ENCODE data around the gene ZNF652. TPM values are rescaled to one million over a fixed set of nuclear protein-coding genes. Genes with fewer than 3 reads are reported as not detected.

ZNF652 gene
- total RNA-seq, 2 donors from 2014 or later = 53.5 to 56.9 TPM

- peaks cover 35% of the 10 kb centered on the region for H3K4me1 Mint-ChIP-seq
- H3K27ac Mint-ChIP-seq = peak overlapping the region; percentile 96
- DNase-seq = no peak
- peak overlapping the region; percentile 82 for H3K4me3 Mint-ChIP-seq
- no peak for ATAC-seq
- H3K27me3 Mint-ChIP-seq = no peaks in the 10 kb centered on the region
- H3K36me3 Mint-ChIP-seq (ENCODE audit: low read depth) = peaks cover 3% of the 10 kb centered on the region
- H3K9me3 ChIP-seq (ENCODE audit: control insufficient read depth, low read length, poor library complexity, severe bottlenecking) = no peaks in the 10 kb centered on the region
Observed at GRCh38 chr17:49341356-49341755, 20.7 kb downstream of the ZNF652 start.

- no peak overlapping the region for H3K4me3 Mint-ChIP-seq
Observed at GRCh38 chr17:49339354-49339753, 22.7 kb downstream of the ZNF652 start.

GRCh38 chr17:49338883-49339282 lies 23.2 kb downstream of the ZNF652 start:
- no peak for DNase-seq
- H3K9me3 ChIP-seq (ENCODE audit: control insufficient read depth, low read length, poor library complexity, severe bottlenecking) = no peaks in the 10 kb centered on the region
- H3K27ac Mint-ChIP-seq = no peak overlapping the region
- peak overlapping the region; percentile 78 for H3K4me3 Mint-ChIP-seq
- no peaks in the 10 kb centered on the region for H3K27me3 Mint-ChIP-seq
- peaks cover 37% of the 10 kb centered on the region for H3K4me1 Mint-ChIP-seq
- ATAC-seq = no peak
- peaks cover 3% of the 10 kb centered on the region for H3K36me3 Mint-ChIP-seq (ENCODE audit: low read depth)

More at GRCh38 chr17:49339354-49339753, 22.7 kb downstream of the ZNF652 start:
- ATAC-seq = no peak
- Mint-ChIP-seq H3K36me3 (ENCODE audit: low read depth) (peaks cover 3% of the 10 kb centered on the region), H3K27me3 (no peaks in the 10 kb centered on the region), H3K27ac (peak overlapping the region; percentile 96), H3K4me1 (peaks cover 34% of the 10 kb centered on the region)
- no peaks in the 10 kb centered on the region for H3K9me3 ChIP-seq (ENCODE audit: control insufficient read depth, low read length, poor library complexity, severe bottlenecking)
- DNase-seq = no peak

- H3K27me3 Mint-ChIP-seq = no peaks in the 10 kb centered on the region
- peaks cover 32% of the 10 kb centered on the region for H3K4me1 Mint-ChIP-seq
- H3K36me3 Mint-ChIP-seq (ENCODE audit: low read depth) = peaks cover 3% of the 10 kb centered on the region
- no peak overlapping the region for H3K27ac Mint-ChIP-seq
- no peaks in the 10 kb centered on the region for H3K9me3 ChIP-seq (ENCODE audit: control insufficient read depth, low read length, poor library complexity, severe bottlenecking)
- DNase-seq (no peak), ATAC-seq (no peak)
- no peak overlapping the region for H3K4me3 Mint-ChIP-seq
Observed at GRCh38 chr17:49337884-49338283, 24.2 kb downstream of the ZNF652 start.

- Mint-ChIP-seq H3K27ac (no peak overlapping the region), H3K4me3 (no peak overlapping the region), H3K36me3 (ENCODE audit: low read depth) (peaks cover 3% of the 10 kb centered on the region), H3K4me1 (peaks cover 23% of the 10 kb centered on the region), H3K27me3 (no peaks in the 10 kb centered on the region)
- no peaks in the 10 kb centered on the region for H3K9me3 ChIP-seq (ENCODE audit: control insufficient read depth, low read length, poor library complexity, severe bottlenecking)
- no peak for DNase-seq
- ATAC-seq = no peak
Observed at GRCh38 chr17:49334744-49335512, 27.1 kb downstream of the ZNF652 start.

GRCh38 chr17:49333804-49334203 lies 28.2 kb downstream of the ZNF652 start:
- DNase-seq (no peak), ATAC-seq (no peak)
- Mint-ChIP-seq H3K27me3 (no peaks in the 10 kb centered on the region), H3K4me3 (no peak overlapping the region), H3K27ac (peak overlapping the region; percentile 14), H3K36me3 (ENCODE audit: low read depth) (peaks cover 3% of the 10 kb centered on the region), H3K4me1 (peaks cover 27% of the 10 kb centered on the region)
- H3K9me3 ChIP-seq (ENCODE audit: control insufficient read depth, low read length, poor library complexity, severe bottlenecking) = no peaks in the 10 kb centered on the region

GRCh38 chr17:49327835-49328784 lies 33.9 kb downstream of the ZNF652 start:
- H3K4me3 Mint-ChIP-seq = no peak overlapping the region
- peaks cover 30% of the 10 kb centered on the region for H3K4me1 Mint-ChIP-seq
- peak overlapping the region; percentile 10 for H3K27ac Mint-ChIP-seq
- H3K9me3 ChIP-seq (ENCODE audit: control insufficient read depth, low read length, poor library complexity, severe bottlenecking) = no peaks in the 10 kb centered on the region
- DNase-seq = no peak
- no peaks in the 10 kb centered on the region for H3K27me3 Mint-ChIP-seq
- peak; percentile 36 for ATAC-seq
- H3K36me3 Mint-ChIP-seq (ENCODE audit: low read depth) = no peaks in the 10 kb centered on the region

- ATAC-seq (no peak), DNase-seq (no peak)
- no peaks in the 10 kb centered on the region for H3K9me3 ChIP-seq (ENCODE audit: control insufficient read depth, low read length, poor library complexity, severe bottlenecking)
- Mint-ChIP-seq H3K27me3 (no peaks in the 10 kb centered on the region), H3K4me1 (peaks cover 32% of the 10 kb centered on the region), H3K36me3 (ENCODE audit: low read depth) (no peaks in the 10 kb centered on the region), H3K4me3 (no peak overlapping the region), H3K27ac (peak overlapping the region; percentile 37)
Observed at GRCh38 chr17:49325980-49326379, 36.1 kb downstream of the ZNF652 start.

GRCh38 chr17:49318435-49318965 lies 43.5 kb downstream of the ZNF652 start:
- H3K27me3 Mint-ChIP-seq = no peaks in the 10 kb centered on the region
- no peak for ATAC-seq
- peaks cover 6% of the 10 kb centered on the region for H3K36me3 Mint-ChIP-seq (ENCODE audit: low read depth)

GRCh38 chr17:49316889-49317675 lies 45.0 kb downstream of the ZNF652 start:
- Mint-ChIP-seq H3K4me1 (peaks cover 25% of the 10 kb centered on the region), H3K36me3 (ENCODE audit: low read depth) (peaks cover 8% of the 10 kb centered on the region), H3K27me3 (no peaks in the 10 kb centered on the region), H3K4me3 (no peak overlapping the region), H3K27ac (peak overlapping the region; percentile 79)
- H3K9me3 ChIP-seq (ENCODE audit: control insufficient read depth, low read length, poor library complexity, severe bottlenecking) = no peaks in the 10 kb centered on the region
- ATAC-seq = no peak
- no peak for DNase-seq

More at GRCh38 chr17:49318435-49318965, 43.5 kb downstream of the ZNF652 start:
- H3K9me3 ChIP-seq (ENCODE audit: control insufficient read depth, low read length, poor library complexity, severe bottlenecking) = no peaks in the 10 kb centered on the region
- Mint-ChIP-seq H3K4me1 (peaks cover 31% of the 10 kb centered on the region), H3K4me3 (no peak overlapping the region), H3K27ac (no peak overlapping the region)
- no peak for DNase-seq

- ATAC-seq (no peak), DNase-seq (no peak)
- Mint-ChIP-seq H3K27me3 (no peaks in the 10 kb centered on the region), H3K4me1 (peaks cover 25% of the 10 kb centered on the region), H3K4me3 (peak overlapping the region; percentile 61), H3K36me3 (ENCODE audit: low read depth) (peaks cover 8% of the 10 kb centered on the region), H3K27ac (peak overlapping the region; percentile 79)
- no peaks in the 10 kb centered on the region for H3K9me3 ChIP-seq (ENCODE audit: control insufficient read depth, low read length, poor library complexity, severe bottlenecking)
Observed at GRCh38 chr17:49316258-49316570, 45.8 kb downstream of the ZNF652 start.

- H3K9me3 ChIP-seq (ENCODE audit: control insufficient read depth, low read length, poor library complexity, severe bottlenecking) = no peaks in the 10 kb centered on the region
- Mint-ChIP-seq H3K27ac (peak overlapping the region; percentile 79), H3K36me3 (ENCODE audit: low read depth) (peaks cover 8% of the 10 kb centered on the region), H3K4me1 (peaks cover 22% of the 10 kb centered on the region), H3K27me3 (no peaks in the 10 kb centered on the region), H3K4me3 (peak overlapping the region; percentile 53)
- ATAC-seq = peak; percentile 100
- DNase-seq = peak; percentile 49 to 59 (median 58)
Observed at GRCh38 chr17:49315551-49316257, 46.3 kb downstream of the ZNF652 start.

Data from T-helper 17 cell (primary cell).